Fibroblast of mammary gland (primary cell): ENCODE data around the gene FEN1.

ENCODE experiments used
- DNase-seq: peaks from one replicate; pipeline ENCODE4 v3.0.0-alpha.2; 2010; ENCODE audit warnings: low read depth
- H3K4me3 ChIP-seq: 2 replicates; pipeline ENCODE4 v1.5.1; 2011; ENCODE audit warnings: low read depth, mild to moderate bottlenecking, low read length, moderate library complexity; ENCODE audit not compliant: control insufficient read depth
- CTCF ChIP-seq: conservative IDR thresholded peaks from 2 replicates; pipeline ENCODE4 v1.5.1; 2011; ENCODE audit warnings: low read depth, low read length, inconsistent platforms; ENCODE audit not compliant: control insufficient read depth, insufficient read depth

Gene FEN1, protein sequence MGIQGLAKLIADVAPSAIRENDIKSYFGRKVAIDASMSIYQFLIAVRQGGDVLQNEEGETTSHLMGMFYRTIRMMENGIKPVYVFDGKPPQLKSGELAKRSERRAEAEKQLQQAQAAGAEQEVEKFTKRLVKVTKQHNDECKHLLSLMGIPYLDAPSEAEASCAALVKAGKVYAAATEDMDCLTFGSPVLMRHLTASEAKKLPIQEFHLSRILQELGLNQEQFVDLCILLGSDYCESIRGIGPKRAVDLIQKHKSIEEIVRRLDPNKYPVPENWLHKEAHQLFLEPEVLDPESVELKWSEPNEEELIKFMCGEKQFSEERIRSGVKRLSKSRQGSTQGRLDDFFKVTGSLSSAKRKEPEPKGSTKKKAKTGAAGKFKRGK

GRCh38 chr11:61792310-61793082 lies at the start of gene FEN1, which contains the start of gene TMEM258:
FEN1 (plus strand) TSS chr11:61792911; CDS start chr11:61795362, 2,451 bp downstream.
TMEM258 (minus strand) TSS chr11:61792599; CDS start chr11:61792558, 41 bp downstream.
- TF ChIP-seq CTCF = no peak
- peak within 1 kb of the TSS; percentile 94 for H3K4me3 ChIP-seq
- peak; percentile 92 for DNase-seq

GRCh38 chr11:61743486-61744095 lies 49.1 kb upstream of the FEN1 start:
- no peak for DNase-seq
- no peak for TF ChIP-seq CTCF
- no peak overlapping the region for H3K4me3 ChIP-seq

GRCh38 chr11:61744181-61744580 lies 48.5 kb upstream of the FEN1 start:
- no peak for TF ChIP-seq CTCF
- DNase-seq = peak; percentile 11

GRCh38 chr11:61744609-61745156 lies 48.0 kb upstream of the FEN1 start:
- TF ChIP-seq CTCF = no peak
- no peak for DNase-seq
- no peak overlapping the region for H3K4me3 ChIP-seq

More at GRCh38 chr11:61744181-61744580, 48.5 kb upstream of the FEN1 start:
- H3K4me3 ChIP-seq = no peak overlapping the region

DNA sequence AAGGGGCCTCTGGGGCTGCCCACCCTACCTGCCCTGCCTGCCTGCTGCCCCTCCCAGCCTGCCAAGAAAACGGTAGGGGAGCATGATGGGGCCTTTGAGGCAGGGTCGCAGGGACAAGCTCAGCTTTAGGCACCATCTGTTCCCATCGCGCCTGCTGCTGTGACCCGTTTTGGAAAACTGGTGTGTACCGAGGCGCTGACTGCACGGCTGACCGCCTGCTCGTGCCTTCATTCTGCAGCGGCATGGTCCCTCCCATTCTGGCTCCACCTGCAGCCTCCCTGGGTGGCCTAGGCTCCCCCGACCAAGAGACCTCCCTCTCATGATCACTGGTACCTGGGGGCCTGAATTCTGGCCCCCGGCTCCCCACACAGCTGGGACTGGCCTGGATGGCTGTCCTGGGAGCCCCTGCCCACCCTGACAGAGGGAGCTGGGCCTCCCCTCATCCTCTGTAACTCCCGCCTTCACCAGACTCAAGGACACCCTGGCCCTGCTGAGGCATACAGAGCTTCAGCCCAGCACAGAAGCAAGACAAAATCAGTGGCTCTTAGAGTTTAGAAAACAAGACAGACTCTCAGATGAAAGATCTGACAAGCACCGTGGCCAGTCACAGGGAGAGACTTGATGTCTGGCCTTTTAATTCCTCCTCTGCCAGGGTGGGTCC lies 46.8 kb upstream of the FEN1 start:
- DNase-seq = no peak
- TF ChIP-seq CTCF = no peak
- H3K4me3 ChIP-seq = no peak overlapping the region
